NCI-H2196 treated with DMSO at 0.1 percent for 48 hours (cell line): Measurements from ENCODE around the gene TP63.
A peak's percentile ranks its signal among the peaks of the same experiment; 100 is the strongest.

Source experiments
- DNase-seq: peaks from one replicate; lab custom pipeline; 2025; ENCODE audit not compliant: unreplicated experiment; lab: John Stamatoyannopoulos, UW

TP63 gene

GRCh38 chr3:189907803-189908202 lies 276.6 kb downstream of the TP63 start:
- no peak for DNase-seq

- no peak for DNase-seq
These were observed 277.5 kb downstream of the TP63 start for GRCh38 chr3:189908646-189909045.

GRCh38 chr3:189909139-189909538 lies 277.9 kb downstream of the TP63 start:
- no peak for DNase-seq

- DNase-seq, result no peak
These were observed 278.4 kb downstream of the TP63 start for GRCh38 chr3:189909573-189909972.

- no peak for DNase-seq
These were observed 279.8 kb downstream of the TP63 start for GRCh38 chr3:189911001-189911400.

GRCh38 chr3:189914799-189915198 lies 283.6 kb downstream of the TP63 start:
- no peak for DNase-seq

GRCh38 chr3:189921770-189922169 lies 290.6 kb downstream of the TP63 start:
- no peak for DNase-seq

- no peak for DNase-seq
These were observed 297.0 kb downstream of the TP63 start for GRCh38 chr3:189927975-189928895.

- DNase-seq, result no peak
These were observed 305.2 kb downstream of the TP63 start for GRCh38 chr3:189936201-189936945.

GRCh38 chr3:189937302-189938127 lies 306.3 kb downstream of the TP63 start:
- no peak for DNase-seq

GRCh38 chr3:189941125-189941524 lies 309.9 kb downstream of the TP63 start:
- DNase-seq, result no peak

GRCh38 chr3:189941679-189942078 lies 310.5 kb downstream of the TP63 start:
- no peak for DNase-seq

GRCh38 chr3:189942948-189943347 lies 311.8 kb downstream of the TP63 start:
- no peak for DNase-seq

- peak; percentile 33 for DNase-seq
These were observed 313.3 kb downstream of the TP63 start for GRCh38 chr3:189944285-189945145.

GRCh38 chr3:189945935-189946709 lies 314.9 kb downstream of the TP63 start:
- no peak for DNase-seq
